ENCODE measurements around the gene PKNOX2. TPM values are rescaled to one million over a fixed set of nuclear protein-coding genes. Genes with fewer than 3 reads are reported as not detected.

Gene PKNOX2
- total RNA-seq, 1 experiment from 2014 or later: not detected

- H3K27me3 ChIP-seq (replicated peaks; ENCODE audit: control insufficient read depth, insufficient read depth, low read length): peaks cover 1% of the 10 kb centered on the region; the same call in 1 of the 2 replicates
- Mint-ChIP-seq H3K27ac (ENCODE audit: unreplicated experiment) (no peak overlapping the region), H3K4me1 (ENCODE audit: low read depth, unreplicated experiment) (peaks cover 6% of the 10 kb centered on the region), H3K4me3 (ENCODE audit: unreplicated experiment) (no peak overlapping the region), H3K36me3 (ENCODE audit: insufficient read depth, unreplicated experiment) (no peaks in the 10 kb centered on the region), H3K27me3 (ENCODE audit: insufficient read depth, unreplicated experiment) (peaks cover 18% of the 10 kb centered on the region), H3K9me3 (ENCODE audit: unreplicated experiment) (no peaks in the 10 kb centered on the region)
- ChIA-PET CTCF (no interaction called here), POLR2A (no interaction called here)
- intact Hi-C loops (cut with micrococcal nuclease; ENCODE audit: unreplicated experiment): no loop called here
- H3K4me1 ChIP-seq: peaks cover 10% of the 10 kb centered on the region
- no peak for DNase-seq
- TF ChIP-seq CTCF (IDR thresholded peaks at IDR 0.05; ENCODE audit: insufficient read depth in 1 of 2, low read depth in 1 of 2, low read length in 1 of 2, severe bottlenecking in 1 of 2, unreplicated experiment in 1 of 2): no peak
- H3K4me3 ChIP-seq (ENCODE audit: low read depth, low read length): no peak overlapping the region
- BruUV-seq (replicated peaks): no TSS peak
- H3K36me3 ChIP-seq (ENCODE audit: control insufficient read depth, insufficient read depth, low read length): no peaks in the 10 kb centered on the region
- H3K9me3 ChIP-seq: no peaks in the 10 kb centered on the region
Observed at GRCh38 chr11:125262194-125262829, 97.8 kb downstream of the PKNOX2 start.

- ChIA-PET POLR2A (no interaction called here), CTCF (no interaction called here)
- Mint-ChIP-seq H3K27ac (ENCODE audit: unreplicated experiment) (no peak overlapping the region), H3K9me3 (ENCODE audit: unreplicated experiment) (no peaks in the 10 kb centered on the region), H3K4me3 (ENCODE audit: unreplicated experiment) (no peak overlapping the region), H3K4me1 (ENCODE audit: low read depth, unreplicated experiment) (peaks cover 6% of the 10 kb centered on the region), H3K36me3 (ENCODE audit: insufficient read depth, unreplicated experiment) (no peaks in the 10 kb centered on the region), H3K27me3 (ENCODE audit: insufficient read depth, unreplicated experiment) (peaks cover 23% of the 10 kb centered on the region)
- Histone ChIP-seq H3K4me3 (ENCODE audit: low read depth, low read length) (no peak overlapping the region), H3K4me1 (peaks cover 10% of the 10 kb centered on the region), H3K36me3 (ENCODE audit: control insufficient read depth, insufficient read depth, low read length) (no peaks in the 10 kb centered on the region), H3K9me3 (no peaks in the 10 kb centered on the region), H3K27me3 (replicated peaks; ENCODE audit: control insufficient read depth, insufficient read depth, low read length) (peaks cover 1% of the 10 kb centered on the region; the same call in 1 of the 2 replicates)
- no peak for TF ChIP-seq CTCF (IDR thresholded peaks at IDR 0.05; ENCODE audit: insufficient read depth in 1 of 2, low read depth in 1 of 2, low read length in 1 of 2, severe bottlenecking in 1 of 2, unreplicated experiment in 1 of 2)
- intact Hi-C loops (cut with micrococcal nuclease; ENCODE audit: unreplicated experiment): no loop called here
- DNase-seq: no peak
- BruUV-seq (replicated peaks): no TSS peak
Observed at GRCh38 chr11:125262830-125263218, 98.3 kb downstream of the PKNOX2 start.

- H3K4me3 Mint-ChIP-seq (ENCODE audit: unreplicated experiment): no peak overlapping the region
Observed at GRCh38 chr11:125263268-125263790, 98.8 kb downstream of the PKNOX2 start.

More at GRCh38 chr11:125263268-125263790, 98.8 kb downstream of the PKNOX2 start:
- Histone ChIP-seq H3K4me3 (ENCODE audit: low read depth, low read length) (no peak overlapping the region), H3K27me3 (replicated peaks; ENCODE audit: control insufficient read depth, insufficient read depth, low read length) (peaks cover 1% of the 10 kb centered on the region), H3K9me3 (no peaks in the 10 kb centered on the region), H3K4me1 (peaks cover 10% of the 10 kb centered on the region), H3K36me3 (ENCODE audit: control insufficient read depth, insufficient read depth, low read length) (no peaks in the 10 kb centered on the region)
- H3K36me3 Mint-ChIP-seq (ENCODE audit: insufficient read depth, unreplicated experiment): no peaks in the 10 kb centered on the region
- peaks cover 6% of the 10 kb centered on the region for H3K4me1 Mint-ChIP-seq (ENCODE audit: low read depth, unreplicated experiment)
- H3K27me3 Mint-ChIP-seq (ENCODE audit: insufficient read depth, unreplicated experiment): peaks cover 23% of the 10 kb centered on the region
- ChIA-PET POLR2A (no interaction called here), CTCF (no interaction called here)
- no peak overlapping the region for H3K27ac Mint-ChIP-seq (ENCODE audit: unreplicated experiment)
- no TSS peak for BruUV-seq (replicated peaks)
- no peak for TF ChIP-seq CTCF (IDR thresholded peaks at IDR 0.05; ENCODE audit: insufficient read depth in 1 of 2, low read depth in 1 of 2, low read length in 1 of 2, severe bottlenecking in 1 of 2, unreplicated experiment in 1 of 2)
- intact Hi-C loops (cut with micrococcal nuclease; ENCODE audit: unreplicated experiment): no loop called here
- H3K9me3 Mint-ChIP-seq (ENCODE audit: unreplicated experiment): no peaks in the 10 kb centered on the region
- peak in 1 of 2 experiments; percentile 22 for DNase-seq

Data from Caco-2 (cell line).